Subcutaneous abdominal adipose tissue (tissue), 5 donors: ENCODE results near the gene BANP.
"Not testable (repeated sequence)": the region's sequence is repeated elsewhere in the genome, so short reads cannot be mapped to it uniquely, and the experiment has no call there.

Experiments
- H3K27ac ChIP-seq: one replicate; pipeline ENCODE4 v1.7.0; 2013; ENCODE audit warnings: low read depth, mild to moderate bottlenecking, inconsistent platforms, low read length, moderate library complexity
- H3K27me3 ChIP-seq, 5 donors: one replicate each; pipeline ENCODE4 v1.7.0; 2013; ENCODE audit warnings: low read length in 5 of 5, inconsistent platforms in 1 of 5; ENCODE audit not compliant: control insufficient read depth in 5 of 5, insufficient read depth in 4 of 5
- H3K36me3 ChIP-seq, 5 donors: one replicate each; pipeline ENCODE4 v1.7.0; 2013; ENCODE audit warnings: low read length in 5 of 5; ENCODE audit not compliant: control insufficient read depth in 5 of 5, insufficient read depth in 5 of 5
- H3K4me1 ChIP-seq, 5 donors: one replicate each; pipeline ENCODE4 v1.7.0; 2013; ENCODE audit warnings: low read length in 5 of 5, mild to moderate bottlenecking in 3 of 5, moderate library complexity in 1 of 5; ENCODE audit not compliant: control insufficient read depth in 5 of 5, insufficient read depth in 5 of 5
- H3K4me3 ChIP-seq, 5 donors: one replicate each; pipeline ENCODE4 v1.7.0; 2013; ENCODE audit warnings: low read length in 5 of 5, low read depth in 1 of 5
- H3K9ac ChIP-seq, 5 donors: one replicate each; pipeline ENCODE4 v1.7.0; 2013; ENCODE audit warnings: low read length in 5 of 5, mild to moderate bottlenecking in 4 of 5, moderate library complexity in 3 of 5
- H3K9me3 ChIP-seq, 5 donors: one replicate each; pipeline ENCODE4 v1.7.0; 2013; ENCODE audit warnings: low read length in 5 of 5; ENCODE audit not compliant: control insufficient read depth in 5 of 5
- donor health status: healthy.
- donor health status: healthy.
- donor health status: healthy.
- donor health status: healthy.
- donor health status: healthy.

BANP gene

GRCh38 chr16:88108762-88109161 is 157.5 kb downstream of the BANP start:
- Histone ChIP-seq H3K27ac (no peak overlapping the region), H3K4me3 (no peak overlapping the region), H3K9me3 (no peaks in the 10 kb centered on the region), H3K36me3 (no peaks in the 10 kb centered on the region), H3K9ac (no peak overlapping the region), H3K27me3 (peaks cover 0 to under 1% (median 0%) of the 10 kb centered on the region in 5 donors), H3K4me1 (no peaks in the 10 kb centered on the region)

GRCh38 chr16:88109726-88110621 is 158.7 kb downstream of the BANP start:
- H3K9ac ChIP-seq, H3K27me3 ChIP-seq, H3K9me3 ChIP-seq, H3K4me1 ChIP-seq, H3K27ac ChIP-seq, H3K4me3 ChIP-seq, H3K36me3 ChIP-seq: not testable (repeated sequence)

GRCh38 chr16:88110875-88111494 is 159.8 kb downstream of the BANP start:
- H3K36me3 ChIP-seq, H3K9me3 ChIP-seq, H3K9ac ChIP-seq, H3K27ac ChIP-seq, H3K27me3 ChIP-seq, H3K4me3 ChIP-seq, H3K4me1 ChIP-seq: not testable (repeated sequence)

- H3K4me1 ChIP-seq, H3K36me3 ChIP-seq, H3K27me3 ChIP-seq, H3K9me3 ChIP-seq, H3K4me3 ChIP-seq, H3K9ac ChIP-seq, H3K27ac ChIP-seq: not testable (repeated sequence)
Observed at GRCh38 chr16:88111976-88112375, 160.7 kb downstream of the BANP start.

- no peaks in the 10 kb centered on the region for H3K9me3 ChIP-seq
- peaks cover 0 to 11% (median 4%) of the 10 kb centered on the region in 5 donors for H3K27me3 ChIP-seq
- no peak overlapping the region for H3K9ac ChIP-seq
- H3K36me3 ChIP-seq = no peaks in the 10 kb centered on the region
- H3K4me1 ChIP-seq = peaks cover 0 to 4% (median 0%) of the 10 kb centered on the region in 5 donors
- no peak overlapping the region for H3K27ac ChIP-seq
- H3K4me3 ChIP-seq = no peak overlapping the region
Observed at GRCh38 chr16:88113545-88114045, 162.4 kb downstream of the BANP start.

- not testable (repeated sequence) for H3K9ac ChIP-seq, H3K27ac ChIP-seq, H3K4me3 ChIP-seq, H3K36me3 ChIP-seq, H3K9me3 ChIP-seq
- peaks cover 0 to 13% (median 4%) of the 10 kb centered on the region in 5 donors for H3K27me3 ChIP-seq
- peaks cover 0 to 14% (median 7%) of the 10 kb centered on the region in 5 donors for H3K4me1 ChIP-seq
Observed at GRCh38 chr16:88114541-88115228, 163.5 kb downstream of the BANP start.

GRCh38 chr16:88116121-88116520 is 164.9 kb downstream of the BANP start:
- Histone ChIP-seq H3K4me3 (no peak overlapping the region), H3K9ac (no peak overlapping the region), H3K36me3 (no peaks in the 10 kb centered on the region), H3K9me3 (no peaks in the 10 kb centered on the region), H3K27me3 (peaks cover 0 to 16% (median 4%) of the 10 kb centered on the region in 5 donors), H3K27ac (no peak overlapping the region), H3K4me1 (peaks cover 0 to 14% (median 7%) of the 10 kb centered on the region in 5 donors)

- no peaks in the 10 kb centered on the region for H3K9me3 ChIP-seq
- peaks cover 0 to 16% (median 4%) of the 10 kb centered on the region in 5 donors for H3K27me3 ChIP-seq
- H3K4me3 ChIP-seq = no peak overlapping the region
- H3K4me1 ChIP-seq = peaks cover 0 to 14% (median 7%) of the 10 kb centered on the region in 5 donors
- H3K36me3 ChIP-seq = no peaks in the 10 kb centered on the region
- H3K9ac ChIP-seq = no peak overlapping the region
- no peak overlapping the region for H3K27ac ChIP-seq
Observed at GRCh38 chr16:88117476-88117868, 166.2 kb downstream of the BANP start.

- H3K9ac ChIP-seq = no peak overlapping the region
- no peak overlapping the region for H3K27ac ChIP-seq
Observed at GRCh38 chr16:88118376-88118775, 167.1 kb downstream of the BANP start.

More at GRCh38 chr16:88118376-88118775, 167.1 kb downstream of the BANP start:
- Histone ChIP-seq H3K9me3 (no peaks in the 10 kb centered on the region), H3K36me3 (no peaks in the 10 kb centered on the region), H3K4me1 (peaks cover 0 to 14% (median 7%) of the 10 kb centered on the region in 5 donors), H3K27me3 (peaks cover 0 to 16% (median 4%) of the 10 kb centered on the region in 5 donors), H3K4me3 (no peak overlapping the region)
